HG03097 (cell line): ENCODE results near the gene CXXC5.
"Not testable (repeated sequence)": the region's sequence is repeated elsewhere in the genome, so short reads cannot be mapped to it uniquely, and the experiment has no call there.

ENCODE experiments used
- ATAC-seq: cut with Tn5 transposase; IDR thresholded peaks from one replicate; pipeline ENCODE4 v1.9.1; 2021; ENCODE audit not compliant: unreplicated experiment, low FRiP score

The CXXC5 gene

GRCh38 chr5:139708877-139709581 lies 60.9 kb downstream of the CXXC5 start:
- ATAC-seq = no peak

GRCh38 chr5:139709582-139710318 lies 61.6 kb downstream of the CXXC5 start:
- ATAC-seq = no peak

GRCh38 chr5:139710319-139711066 lies 62.3 kb downstream of the CXXC5 start:
- no peak for ATAC-seq

- no peak for ATAC-seq
Observed at GRCh38 chr5:139711067-139711905, 63.1 kb downstream of the CXXC5 start.

- no peak for ATAC-seq
Observed at GRCh38 chr5:139711906-139712224, 63.7 kb downstream of the CXXC5 start.

GRCh38 chr5:139712412-139712811 lies 64.3 kb downstream of the CXXC5 start:
- no peak for ATAC-seq

GRCh38 chr5:139713898-139714297 lies 65.7 kb downstream of the CXXC5 start:
- ATAC-seq = not testable (repeated sequence)

- ATAC-seq = no peak
Observed at GRCh38 chr5:139717221-139717620, 69.1 kb downstream of the CXXC5 start.

- not testable (repeated sequence) for ATAC-seq
Observed at GRCh38 chr5:139718403-139718802, 70.3 kb downstream of the CXXC5 start.

GRCh38 chr5:139719970-139720369 lies 71.8 kb downstream of the CXXC5 start:
- not testable (repeated sequence) for ATAC-seq

GRCh38 chr5:139723986-139724587 lies 75.9 kb downstream of the CXXC5 start:
- ATAC-seq = no peak

GRCh38 chr5:139725073-139725830 lies 77.1 kb downstream of the CXXC5 start:
- no peak for ATAC-seq

GRCh38 chr5:139726248-139726647 lies 78.1 kb downstream of the CXXC5 start:
- no peak for ATAC-seq

- not testable (repeated sequence) for ATAC-seq
Observed at GRCh38 chr5:139727615-139728014, 79.5 kb downstream of the CXXC5 start.

- no peak for ATAC-seq
Observed at GRCh38 chr5:139731281-139731680, 83.1 kb downstream of the CXXC5 start.

GRCh38 chr5:139732019-139732418 lies 83.9 kb downstream of the CXXC5 start:
- ATAC-seq = no peak

- ATAC-seq = no peak
Observed at GRCh38 chr5:139733010-139733688, 85.0 kb downstream of the CXXC5 start.
